Neural cell (in vitro differentiated cells): ENCODE data around the gene UBE2F.

Source experiments
- MXI1 ChIP-seq: fragments of 450-650 bp; conservative IDR thresholded peaks from 2 replicates; pipeline ENCODE4 v1.6.1; 2014; ENCODE audit warnings: antibody characterized with exemption, mild to moderate bottlenecking; ENCODE audit not compliant: poor library complexity, severe bottlenecking
- SMC3 ChIP-seq: fragments of 450-650 bp; conservative IDR thresholded peaks from 2 replicates; pipeline ENCODE4 v1.6.1; 2014; ENCODE audit warnings: antibody characterized with exemption, mild to moderate bottlenecking, moderate library complexity; ENCODE audit not compliant: poor library complexity
- TAF1 ChIP-seq: IDR thresholded peaks from 2 replicates; pipeline ENCODE4 v1.6.1; 2012; ENCODE audit warnings: low read depth
- TF ChIP-seq, protein P1 (sequence below): fragments of 450-650 bp; IDR thresholded peaks from 2 replicates; pipeline ENCODE4 v1.5.1; 2014; ENCODE audit warnings: antibody characterized with exemption, mild to moderate bottlenecking, moderate library complexity; ENCODE audit not compliant: poor library complexity, severe bottlenecking

DNA sequence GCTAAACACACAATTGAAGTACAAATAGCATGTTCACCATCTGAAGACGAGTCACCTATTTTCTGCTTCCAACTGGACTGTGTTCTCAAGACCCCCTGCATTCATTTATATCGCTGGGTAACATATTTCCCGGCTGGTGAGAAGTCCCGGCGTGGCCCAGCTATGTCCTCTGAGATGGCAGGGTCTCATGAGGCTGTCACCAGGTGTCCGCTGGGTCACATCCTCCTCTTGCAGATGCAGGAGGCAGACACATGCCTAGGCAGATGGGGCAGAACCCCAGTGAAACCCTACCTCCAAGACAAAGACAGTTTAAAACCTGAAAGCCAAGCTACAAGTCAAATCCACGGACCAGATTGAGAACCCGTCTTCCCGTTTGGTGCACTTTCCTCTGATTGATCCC, 36.8 kb upstream of the UBE2F start:
- TF ChIP-seq TAF1 (no peak), MXI1 (no peak), SMC3 (no peak)
- TF ChIP-seq, protein P1, sequence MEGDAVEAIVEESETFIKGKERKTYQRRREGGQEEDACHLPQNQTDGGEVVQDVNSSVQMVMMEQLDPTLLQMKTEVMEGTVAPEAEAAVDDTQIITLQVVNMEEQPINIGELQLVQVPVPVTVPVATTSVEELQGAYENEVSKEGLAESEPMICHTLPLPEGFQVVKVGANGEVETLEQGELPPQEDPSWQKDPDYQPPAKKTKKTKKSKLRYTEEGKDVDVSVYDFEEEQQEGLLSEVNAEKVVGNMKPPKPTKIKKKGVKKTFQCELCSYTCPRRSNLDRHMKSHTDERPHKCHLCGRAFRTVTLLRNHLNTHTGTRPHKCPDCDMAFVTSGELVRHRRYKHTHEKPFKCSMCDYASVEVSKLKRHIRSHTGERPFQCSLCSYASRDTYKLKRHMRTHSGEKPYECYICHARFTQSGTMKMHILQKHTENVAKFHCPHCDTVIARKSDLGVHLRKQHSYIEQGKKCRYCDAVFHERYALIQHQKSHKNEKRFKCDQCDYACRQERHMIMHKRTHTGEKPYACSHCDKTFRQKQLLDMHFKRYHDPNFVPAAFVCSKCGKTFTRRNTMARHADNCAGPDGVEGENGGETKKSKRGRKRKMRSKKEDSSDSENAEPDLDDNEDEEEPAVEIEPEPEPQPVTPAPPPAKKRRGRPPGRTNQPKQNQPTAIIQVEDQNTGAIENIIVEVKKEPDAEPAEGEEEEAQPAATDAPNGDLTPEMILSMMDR, result no peak
